Activated naive CD4-positive, alpha-beta T cell treated with anti-CD3 and anti-CD28 coated beads, Interleukin-2, amount 10 ng/mL, durations not matched to agents 7 days and 5 days (primary cell): Measurements from ENCODE around the gene PDE4B.

Experiments
- CTCF ChIA-PET: fragments of 350-600 bp; sonication (Branson Sonifier 250); formaldehyde crosslinking; loops from one replicate; lab custom pipeline; 2021; ENCODE audit warnings: antibody characterized with exemption; lab: Charles Lee
- DNase-seq: peaks from one replicate; pipeline ENCODE4 v3.0.0-alpha.2; 2020
- H3K27ac Mint-ChIP-seq: one replicate; pipeline ENCODE4 v1.8.0; 2021; ENCODE audit warnings: mild to moderate bottlenecking, moderate library complexity, mixed read lengths
- H3K27me3 Mint-ChIP-seq: one replicate; pipeline ENCODE4 v1.8.0; 2021; ENCODE audit warnings: mild to moderate bottlenecking, mixed read lengths
- H3K36me3 Mint-ChIP-seq: one replicate; pipeline ENCODE4 v1.8.0; 2021; ENCODE audit warnings: mixed read lengths
- H3K4me1 Mint-ChIP-seq: one replicate; pipeline ENCODE4 v1.8.0; 2021; ENCODE audit warnings: mixed read lengths
- H3K4me3 Mint-ChIP-seq: one replicate; pipeline ENCODE4 v1.8.0; 2021; ENCODE audit warnings: mild to moderate bottlenecking, moderate library complexity, mixed read lengths
- H3K9me3 Mint-ChIP-seq: one replicate; pipeline ENCODE4 v1.8.0; 2021; ENCODE audit warnings: mixed read lengths

Gene PDE4B

DNA sequence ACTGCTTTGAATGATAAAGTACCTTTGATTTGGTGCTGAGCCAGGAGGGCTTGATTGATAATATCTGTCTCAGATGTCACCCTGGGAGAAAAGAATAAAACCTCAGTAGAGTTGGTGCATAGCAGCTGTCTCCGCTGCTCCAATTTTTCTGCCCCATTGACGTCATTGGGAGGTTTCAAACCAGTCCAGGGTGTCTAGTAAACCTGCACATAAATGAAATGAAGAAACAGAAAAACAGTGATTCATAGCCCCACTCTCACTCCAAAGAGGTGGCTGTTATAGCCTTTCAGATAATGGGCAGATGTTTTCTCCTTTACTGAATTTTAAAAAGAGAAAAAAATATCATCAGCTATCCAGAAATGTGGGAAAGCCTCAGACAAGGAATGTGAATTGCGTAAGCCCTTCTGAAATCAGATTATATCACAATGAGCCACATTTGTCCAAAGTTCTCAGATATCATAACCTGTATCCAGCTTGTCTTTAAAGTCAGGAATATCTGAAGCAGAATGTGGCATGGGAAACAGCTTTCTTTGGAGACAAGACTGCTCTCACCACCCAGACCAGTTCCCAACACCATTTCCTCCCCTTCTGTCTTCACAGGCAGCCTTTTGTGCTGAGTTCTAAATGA lies 390.0 kb downstream of the PDE4B start:
- CTCF ChIA-PET: interaction anchor here (0.9 to 3.1 kb wide), 3 partner anchors 60 to 65 kb away, joined by 3 to 16 read pairs (median 7); no protein-coding TSS in a partner anchor
- H3K27me3 Mint-ChIP-seq: no peaks in the 10 kb centered on the region
- peak overlapping the region; percentile 33 for H3K4me3 Mint-ChIP-seq
- peaks cover 5% of the 10 kb centered on the region for H3K9me3 Mint-ChIP-seq
- peak; percentile 68 for DNase-seq
- H3K36me3 Mint-ChIP-seq: peaks cover 5% of the 10 kb centered on the region
- peaks cover 40% of the 10 kb centered on the region for H3K4me1 Mint-ChIP-seq
- peak overlapping the region; percentile 83 for H3K27ac Mint-ChIP-seq

GRCh38 chr1:66183400-66183799 lies 390.7 kb downstream of the PDE4B start:
- H3K4me3 Mint-ChIP-seq: no peak overlapping the region
- no peak for DNase-seq
- peaks cover 40% of the 10 kb centered on the region for H3K4me1 Mint-ChIP-seq
- CTCF ChIA-PET: interaction anchor here (0.9 to 3.1 kb wide), 3 partner anchors 59 to 64 kb away, joined by 3 to 16 read pairs (median 7); no protein-coding TSS in a partner anchor
- H3K9me3 Mint-ChIP-seq: peaks cover 5% of the 10 kb centered on the region
- H3K36me3 Mint-ChIP-seq: peaks cover 5% of the 10 kb centered on the region
- no peaks in the 10 kb centered on the region for H3K27me3 Mint-ChIP-seq
- peak overlapping the region; percentile 83 for H3K27ac Mint-ChIP-seq

- H3K36me3 Mint-ChIP-seq: no peaks in the 10 kb centered on the region
- no peak for DNase-seq
- H3K4me3 Mint-ChIP-seq: no peak overlapping the region
- peaks cover 2% of the 10 kb centered on the region for H3K9me3 Mint-ChIP-seq
- no peak overlapping the region for H3K27ac Mint-ChIP-seq
- CTCF ChIA-PET: no interaction called here
- peaks cover 6% of the 10 kb centered on the region for H3K27me3 Mint-ChIP-seq
- H3K4me1 Mint-ChIP-seq: no peaks in the 10 kb centered on the region
Measured at GRCh38 chr1:66197120-66197519, 404.4 kb downstream of the PDE4B start.

DNA sequence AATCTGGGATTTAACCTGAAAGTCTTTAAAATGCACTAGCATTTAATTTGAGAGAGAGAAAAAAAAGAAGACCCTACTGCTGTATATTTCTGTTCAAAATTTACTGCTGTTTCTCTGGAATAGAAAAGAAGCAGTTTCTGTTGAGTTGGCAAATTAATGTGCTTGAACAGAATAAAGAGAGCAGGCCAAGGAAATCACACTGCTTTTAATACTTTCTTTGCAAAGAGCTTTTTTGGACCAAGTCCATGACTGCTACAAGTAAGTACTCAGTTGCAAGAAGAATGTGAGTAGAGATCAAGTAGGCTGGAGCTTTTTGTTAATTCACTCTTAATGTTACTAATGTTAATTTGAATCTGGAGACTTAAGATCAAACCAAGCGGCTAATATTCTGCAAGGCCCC lies 405.1 kb downstream of the PDE4B start:
- peaks cover 6% of the 10 kb centered on the region for H3K27me3 Mint-ChIP-seq
- no peak overlapping the region for H3K27ac Mint-ChIP-seq
- no peaks in the 10 kb centered on the region for H3K36me3 Mint-ChIP-seq
- H3K4me3 Mint-ChIP-seq: no peak overlapping the region
- no peak for DNase-seq
- CTCF ChIA-PET: no interaction called here
- peaks cover 2% of the 10 kb centered on the region for H3K9me3 Mint-ChIP-seq
- H3K4me1 Mint-ChIP-seq: no peaks in the 10 kb centered on the region

DNA sequence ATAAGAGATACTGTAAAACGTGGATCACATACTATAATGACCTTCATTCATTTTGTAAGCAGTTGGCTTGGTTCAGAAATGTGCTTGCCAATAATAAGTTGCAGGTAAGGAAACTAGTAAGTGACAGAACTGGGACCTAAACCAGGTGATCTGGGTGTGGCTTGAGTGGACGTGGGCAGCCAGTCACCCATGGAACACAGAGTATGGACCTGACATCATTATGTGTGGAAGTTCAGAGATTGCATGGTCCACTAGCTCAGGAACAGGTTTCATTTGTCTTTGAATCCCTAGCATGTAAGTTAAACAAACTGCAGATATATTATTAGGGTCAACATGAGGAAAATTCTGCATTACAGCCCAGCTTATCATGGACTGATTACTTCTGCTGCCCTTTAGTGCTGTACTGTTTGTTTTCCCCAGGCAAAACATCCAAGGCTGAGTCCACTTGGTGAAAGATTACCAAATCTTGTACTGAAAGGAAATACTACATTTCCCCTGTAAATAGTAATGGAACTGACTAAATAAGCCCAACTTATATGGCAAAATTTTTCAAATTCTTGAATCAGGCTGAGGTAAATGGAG lies 414.0 kb downstream of the PDE4B start:
- peaks cover 14% of the 10 kb centered on the region for H3K4me1 Mint-ChIP-seq
- no peak overlapping the region for H3K4me3 Mint-ChIP-seq
- H3K27me3 Mint-ChIP-seq: peaks cover 8% of the 10 kb centered on the region
- no peak for DNase-seq
- CTCF ChIA-PET: no interaction called here
- H3K9me3 Mint-ChIP-seq: peaks cover 7% of the 10 kb centered on the region
- peaks cover 10% of the 10 kb centered on the region for H3K36me3 Mint-ChIP-seq
- no peak overlapping the region for H3K27ac Mint-ChIP-seq

DNA sequence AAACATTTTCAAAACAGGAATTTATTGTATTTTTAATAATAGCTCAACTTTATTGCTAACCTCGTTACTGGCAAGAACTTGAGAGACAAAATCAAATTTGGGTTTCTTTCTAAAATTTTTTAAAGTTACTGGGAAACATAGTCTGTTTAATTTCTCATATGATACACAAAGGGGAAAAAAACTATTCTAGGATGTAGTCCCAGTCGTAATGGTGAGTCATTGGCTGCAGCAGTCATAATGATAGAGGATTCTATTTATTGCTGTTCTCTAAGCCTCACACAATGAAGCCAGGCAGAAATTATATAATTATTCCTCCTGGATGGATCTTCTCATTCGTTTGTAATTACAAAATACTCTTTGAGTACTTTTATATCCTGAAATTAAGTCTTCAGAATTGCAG lies 414.8 kb downstream of the PDE4B start:
- peaks cover 10% of the 10 kb centered on the region for H3K36me3 Mint-ChIP-seq
- no peak overlapping the region for H3K27ac Mint-ChIP-seq
- DNase-seq: no peak
- CTCF ChIA-PET: no interaction called here
- H3K4me3 Mint-ChIP-seq: no peak overlapping the region
- H3K9me3 Mint-ChIP-seq: peaks cover 7% of the 10 kb centered on the region
- H3K27me3 Mint-ChIP-seq: peaks cover 8% of the 10 kb centered on the region
- H3K4me1 Mint-ChIP-seq: peaks cover 14% of the 10 kb centered on the region

DNA sequence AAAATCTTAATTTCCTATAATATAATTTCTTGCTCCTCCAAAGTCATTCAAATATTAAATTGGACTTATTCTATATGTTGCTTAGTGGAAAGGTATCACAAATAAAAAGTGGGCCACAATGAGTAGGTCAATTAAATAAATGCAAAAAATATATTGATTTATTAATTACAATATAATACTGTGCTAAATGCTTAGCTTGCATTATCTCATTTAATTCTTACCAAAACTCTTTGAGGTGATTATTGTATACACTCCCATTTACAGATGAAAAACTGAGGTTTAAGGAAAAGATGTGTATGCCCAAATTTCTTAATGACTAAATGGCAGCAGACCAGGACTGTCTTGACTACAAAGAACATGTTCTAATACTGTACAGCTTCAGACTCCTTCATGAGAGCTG lies 415.9 kb downstream of the PDE4B start:
- H3K36me3 Mint-ChIP-seq: peaks cover 5% of the 10 kb centered on the region
- CTCF ChIA-PET: interaction anchor here (0.7 to 1.0 kb wide), 2 partner anchors 9 to 33 kb away, joined by 3 read pairs; no protein-coding TSS in a partner anchor
- H3K4me1 Mint-ChIP-seq: peaks cover 14% of the 10 kb centered on the region
- no peak overlapping the region for H3K4me3 Mint-ChIP-seq
- H3K27me3 Mint-ChIP-seq: peaks cover 4% of the 10 kb centered on the region
- DNase-seq: no peak
- peaks cover 7% of the 10 kb centered on the region for H3K9me3 Mint-ChIP-seq
- H3K27ac Mint-ChIP-seq: no peak overlapping the region

DNA sequence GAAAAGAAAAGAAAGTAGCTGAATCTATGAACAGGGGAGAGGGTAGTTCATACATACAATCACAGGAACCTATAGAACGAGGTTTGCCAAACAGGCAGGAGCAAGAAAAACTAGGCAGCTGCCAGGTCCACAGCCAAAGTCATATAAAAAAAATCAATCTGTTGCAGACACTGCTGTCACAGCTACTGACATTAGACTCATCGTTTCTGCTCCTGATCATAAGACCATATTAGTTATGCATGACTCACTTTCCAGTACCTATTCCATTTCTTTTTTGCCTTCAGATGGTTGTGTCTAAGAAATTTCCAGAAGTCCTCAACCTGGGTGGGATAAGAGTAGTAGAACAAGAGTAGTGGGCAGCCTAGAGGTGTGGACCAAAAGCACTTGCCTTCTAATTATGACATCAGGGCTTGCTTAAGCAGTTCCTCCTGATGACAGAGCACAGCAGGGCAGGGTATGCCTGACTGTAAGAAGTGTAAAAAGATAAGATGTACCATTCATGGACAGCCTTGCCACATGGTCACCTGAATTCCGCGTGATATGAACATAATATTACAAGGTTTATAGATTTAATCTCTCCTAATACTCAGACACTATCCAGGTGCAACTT lies 418.0 kb downstream of the PDE4B start:
- H3K4me1 Mint-ChIP-seq: peaks cover 10% of the 10 kb centered on the region
- DNase-seq: no peak
- peaks cover 2% of the 10 kb centered on the region for H3K36me3 Mint-ChIP-seq
- CTCF ChIA-PET: no interaction called here
- no peak overlapping the region for H3K4me3 Mint-ChIP-seq
- no peaks in the 10 kb centered on the region for H3K9me3 Mint-ChIP-seq
- H3K27me3 Mint-ChIP-seq: no peaks in the 10 kb centered on the region
- H3K27ac Mint-ChIP-seq: no peak overlapping the region

- Mint-ChIP-seq H3K36me3 (peaks cover 2% of the 10 kb centered on the region), H3K4me3 (no peak overlapping the region), H3K27ac (no peak overlapping the region), H3K4me1 (peaks cover 10% of the 10 kb centered on the region), H3K9me3 (no peaks in the 10 kb centered on the region), H3K27me3 (no peaks in the 10 kb centered on the region)
- no peak for DNase-seq
- CTCF ChIA-PET: no interaction called here
Measured at GRCh38 chr1:66211521-66211920, 418.8 kb downstream of the PDE4B start.

GRCh38 chr1:66213491-66213890 lies 420.8 kb downstream of the PDE4B start:
- DNase-seq: no peak
- no peak overlapping the region for H3K4me3 Mint-ChIP-seq
- H3K4me1 Mint-ChIP-seq: peaks cover 10% of the 10 kb centered on the region
- H3K9me3 Mint-ChIP-seq: no peaks in the 10 kb centered on the region
- CTCF ChIA-PET: interaction anchor here (1.0 to 2.4 kb wide), 2 partner anchors 29 to 233 kb away, joined by 4 to 8 read pairs; no protein-coding TSS in a partner anchor
- H3K27ac Mint-ChIP-seq: no peak overlapping the region
- H3K27me3 Mint-ChIP-seq: no peaks in the 10 kb centered on the region
- H3K36me3 Mint-ChIP-seq: peaks cover 2% of the 10 kb centered on the region

DNA sequence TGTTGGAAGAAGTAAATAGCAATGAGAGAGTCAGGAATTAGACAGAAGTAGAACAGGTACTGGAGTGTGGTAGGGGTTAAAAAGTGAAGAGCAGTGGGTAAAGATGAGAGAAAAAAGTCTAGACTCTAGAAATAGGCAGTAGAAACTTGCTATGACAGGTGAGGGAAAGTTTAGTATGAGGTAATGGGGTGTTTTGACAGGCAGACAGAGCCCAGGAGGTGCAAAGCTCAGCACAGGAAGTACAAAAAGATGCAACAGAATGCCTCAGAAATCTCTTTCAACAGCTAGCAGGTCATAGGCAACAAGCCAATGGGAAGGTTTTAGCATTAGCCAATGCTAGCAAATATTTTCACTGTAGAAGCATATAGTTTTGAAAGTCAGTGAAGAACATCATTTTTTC lies 422.2 kb downstream of the PDE4B start:
- peaks cover 2% of the 10 kb centered on the region for H3K36me3 Mint-ChIP-seq
- peak overlapping the region; percentile 53 for H3K27ac Mint-ChIP-seq
- H3K9me3 Mint-ChIP-seq: no peaks in the 10 kb centered on the region
- DNase-seq: peak; percentile 39
- peaks cover 10% of the 10 kb centered on the region for H3K4me1 Mint-ChIP-seq
- CTCF ChIA-PET: interaction anchor here (1.0 to 2.4 kb wide), 2 partner anchors 28 to 256 kb away, joined by 3 to 8 read pairs; no protein-coding TSS in a partner anchor
- H3K4me3 Mint-ChIP-seq: no peak overlapping the region
- no peaks in the 10 kb centered on the region for H3K27me3 Mint-ChIP-seq

DNA sequence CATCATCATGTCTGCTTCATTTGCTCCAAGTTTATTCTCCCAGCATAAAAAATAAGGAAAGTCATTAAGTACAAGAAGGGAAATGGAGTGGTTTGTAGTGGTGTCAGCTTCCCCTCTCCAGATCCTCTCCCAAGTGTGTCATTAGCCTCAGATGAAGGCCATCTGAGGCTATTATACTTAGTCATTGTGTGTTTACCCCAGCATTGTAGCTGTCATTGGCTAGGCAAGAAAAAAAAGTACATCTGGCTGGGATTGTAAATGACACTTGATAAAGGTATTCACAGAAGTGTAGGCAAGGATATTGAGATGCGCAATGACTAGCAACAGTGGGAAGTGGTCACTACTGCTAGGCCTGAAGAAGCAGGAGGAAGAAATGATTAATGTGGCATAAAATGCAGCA lies 424.3 kb downstream of the PDE4B start:
- H3K4me3 Mint-ChIP-seq: no peak overlapping the region
- DNase-seq: no peak

GRCh38 chr1:66217561-66217960 lies 424.9 kb downstream of the PDE4B start:
- Mint-ChIP-seq H3K4me3 (no peak overlapping the region), H3K27me3 (no peaks in the 10 kb centered on the region), H3K4me1 (peaks cover 10% of the 10 kb centered on the region), H3K36me3 (peaks cover 2% of the 10 kb centered on the region), H3K9me3 (no peaks in the 10 kb centered on the region), H3K27ac (no peak overlapping the region)
- CTCF ChIA-PET: interaction anchor here (0.7 to 1.9 kb wide), 2 partner anchors 9 to 24 kb away, joined by 3 to 9 read pairs; no protein-coding TSS in a partner anchor
- DNase-seq: no peak

More for the DNA sequence above, 424.3 kb downstream of the PDE4B start:
- H3K36me3 Mint-ChIP-seq: peaks cover 2% of the 10 kb centered on the region
- H3K9me3 Mint-ChIP-seq: no peaks in the 10 kb centered on the region
- H3K4me1 Mint-ChIP-seq: peaks cover 10% of the 10 kb centered on the region
- no peaks in the 10 kb centered on the region for H3K27me3 Mint-ChIP-seq
- CTCF ChIA-PET: no interaction called here
- no peak overlapping the region for H3K27ac Mint-ChIP-seq

GRCh38 chr1:66220477-66220876 lies 427.8 kb downstream of the PDE4B start:
- Mint-ChIP-seq H3K4me1 (no peaks in the 10 kb centered on the region), H3K9me3 (no peaks in the 10 kb centered on the region), H3K27me3 (peaks cover 4% of the 10 kb centered on the region), H3K27ac (no peak overlapping the region), H3K36me3 (peaks cover 2% of the 10 kb centered on the region), H3K4me3 (no peak overlapping the region)
- DNase-seq: no peak
- CTCF ChIA-PET: no interaction called here
